HG03469 (cell line): ENCODE data around the gene GIPR.
A peak's percentile ranks its signal among the peaks of the same experiment; 100 is the strongest.
"Not testable (repeated sequence)": the region's sequence is repeated elsewhere in the genome, so short reads cannot be mapped to it uniquely, and the experiment has no call there.

Experiments
- ATAC-seq: cut with Tn5 transposase; IDR thresholded peaks from one replicate; pipeline ENCODE4 v1.9.1; 2021; ENCODE audit warnings: mild to moderate bottlenecking, moderate library complexity, moderate number of reproducible peaks; ENCODE audit not compliant: unreplicated experiment

Gene GIPR

DNA sequence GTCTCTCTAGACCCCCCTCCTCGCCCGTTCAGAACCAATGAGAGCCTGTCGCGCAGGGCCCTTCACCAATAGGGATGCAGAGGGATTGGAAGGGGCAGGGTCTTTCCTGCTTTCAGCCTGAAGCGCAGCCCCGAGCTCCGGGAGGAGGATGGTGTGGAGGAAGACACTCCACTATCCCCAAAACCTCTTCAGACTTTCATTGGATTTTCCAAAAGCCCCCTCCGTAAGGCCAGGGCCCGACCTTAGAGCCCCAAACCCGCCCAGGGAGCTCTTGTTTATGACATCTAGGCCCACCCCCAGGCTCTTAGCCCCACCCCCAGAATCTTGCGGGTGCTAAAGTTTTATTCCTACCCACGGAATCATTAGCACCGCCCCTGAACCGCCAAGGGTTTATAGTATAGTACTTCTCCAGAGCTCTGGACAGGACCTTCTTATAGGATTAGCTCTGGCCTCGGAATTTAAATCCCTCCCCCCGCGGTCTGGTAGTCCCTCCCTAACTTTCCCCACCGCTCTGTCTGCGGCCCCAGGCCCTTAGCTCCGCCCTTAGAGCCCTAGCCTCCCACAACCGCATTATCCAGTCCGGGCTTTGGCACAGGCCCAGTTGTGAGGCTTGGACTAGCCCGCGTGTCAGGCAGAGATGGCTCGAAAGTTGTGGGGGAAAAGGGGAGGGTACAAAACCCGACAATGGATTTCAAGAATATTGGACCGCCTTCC is 22.2 kb upstream of the GIPR start:
- ATAC-seq, result no peak

DNA sequence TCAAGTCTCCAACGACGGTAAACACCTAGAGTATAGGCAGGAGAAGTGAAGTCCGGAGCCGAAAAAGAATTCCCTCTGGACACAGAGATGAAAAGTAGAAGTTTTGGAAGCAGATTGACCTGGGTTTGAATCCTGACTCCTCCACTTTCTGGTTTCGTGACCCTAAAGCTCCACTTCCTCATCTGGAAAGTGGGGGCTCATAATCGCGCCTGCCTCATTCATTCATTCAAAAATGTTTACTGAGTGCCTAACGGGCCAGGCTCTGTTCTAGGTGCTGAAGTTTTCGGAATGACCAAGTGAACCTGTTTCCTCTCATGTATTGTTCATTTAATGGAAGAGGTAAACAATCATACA is 21.7 kb upstream of the GIPR start:
- no peak for ATAC-seq

DNA sequence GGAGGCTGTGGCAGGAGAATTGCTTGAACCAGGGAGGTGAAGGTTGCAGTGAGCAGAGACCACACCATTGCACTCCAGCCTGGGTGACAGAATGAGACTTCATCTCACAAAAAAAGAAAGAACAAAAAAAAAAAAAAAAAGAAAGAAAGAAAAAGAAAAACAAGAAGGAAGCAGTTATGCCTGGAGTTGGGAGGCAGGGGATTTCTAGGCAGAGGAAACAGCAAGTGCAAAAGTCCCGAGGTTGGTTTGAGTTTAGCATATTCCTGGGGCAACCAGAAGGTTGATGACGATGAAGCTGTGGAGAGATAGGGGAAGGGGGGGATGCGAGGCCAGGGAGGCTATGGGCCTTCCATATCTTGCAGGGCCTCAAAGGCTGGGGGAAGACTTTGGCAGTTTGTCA is 17.3 kb upstream of the GIPR start:
- ATAC-seq, result no peak

DNA sequence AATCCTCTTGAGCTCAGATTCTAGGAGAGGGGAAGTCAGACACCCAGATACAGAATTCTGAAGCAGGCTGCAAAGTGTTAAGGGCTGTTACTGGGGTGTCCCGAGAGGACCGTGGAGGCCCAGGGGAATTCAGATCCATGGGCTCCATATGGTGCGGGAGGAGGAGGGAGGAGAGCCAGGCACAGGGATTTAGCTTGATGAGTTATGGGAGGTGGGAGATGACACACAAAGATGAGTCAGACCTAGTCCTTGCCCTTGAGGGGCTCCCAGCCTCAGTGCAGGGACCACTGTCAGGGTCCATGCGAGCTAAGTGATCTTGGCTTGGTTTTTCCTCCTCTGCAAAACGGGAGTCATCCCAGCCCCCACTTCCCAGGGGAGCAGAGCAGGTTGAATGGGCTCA is 14.4 kb upstream of the GIPR start:
- ATAC-seq, result no peak

DNA sequence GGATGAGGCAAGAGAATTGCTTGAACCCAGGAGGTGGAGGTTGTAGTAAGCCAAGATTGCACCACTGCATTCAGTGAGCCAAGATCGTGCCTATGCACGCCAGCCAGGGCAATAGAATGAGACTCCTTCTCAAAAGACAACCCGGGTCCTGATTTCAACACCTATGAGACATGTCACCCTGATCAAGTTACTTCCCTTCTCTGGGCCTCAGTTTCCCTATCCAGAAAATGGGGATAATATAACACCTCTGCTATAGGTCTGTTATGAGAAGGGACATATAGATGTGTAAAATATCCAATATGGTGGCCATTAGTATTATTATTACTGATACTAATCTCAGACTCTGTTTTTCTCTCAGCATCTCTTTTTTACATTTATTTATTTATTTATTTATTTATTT is 12.9 kb upstream of the GIPR start:
- no peak for ATAC-seq

DNA sequence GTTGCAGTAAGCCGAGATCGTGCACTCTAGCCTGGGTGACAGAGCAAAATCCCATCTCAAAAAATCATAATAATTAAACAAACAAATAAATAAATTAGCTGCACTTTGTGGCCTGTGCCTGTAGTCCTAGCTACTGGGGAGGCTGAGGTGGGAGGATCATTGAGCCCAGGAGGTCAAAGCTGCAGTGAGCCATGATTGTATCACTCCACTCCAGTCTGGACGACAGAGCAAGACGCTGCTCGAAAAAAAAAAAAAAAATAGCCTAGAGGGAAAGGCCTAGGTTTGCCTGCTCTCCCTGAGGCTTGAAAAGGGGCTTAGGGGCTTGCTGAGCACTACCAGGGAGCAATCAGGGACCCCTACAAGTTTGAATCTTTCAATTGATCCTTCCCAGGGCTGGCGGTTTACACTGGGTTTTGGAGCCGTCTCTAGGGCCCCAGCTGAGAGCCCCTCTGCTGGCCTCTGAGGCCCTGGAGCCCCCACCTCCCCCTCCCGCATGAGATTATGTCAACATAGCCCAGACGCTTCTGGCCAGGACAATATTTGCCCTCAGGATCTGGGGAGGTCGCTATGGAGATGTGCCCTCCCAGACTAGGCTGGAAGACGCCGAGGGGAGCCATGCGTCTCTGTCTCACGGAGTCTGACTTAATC is 10.4 kb upstream of the GIPR start:
- no peak for ATAC-seq

DNA sequence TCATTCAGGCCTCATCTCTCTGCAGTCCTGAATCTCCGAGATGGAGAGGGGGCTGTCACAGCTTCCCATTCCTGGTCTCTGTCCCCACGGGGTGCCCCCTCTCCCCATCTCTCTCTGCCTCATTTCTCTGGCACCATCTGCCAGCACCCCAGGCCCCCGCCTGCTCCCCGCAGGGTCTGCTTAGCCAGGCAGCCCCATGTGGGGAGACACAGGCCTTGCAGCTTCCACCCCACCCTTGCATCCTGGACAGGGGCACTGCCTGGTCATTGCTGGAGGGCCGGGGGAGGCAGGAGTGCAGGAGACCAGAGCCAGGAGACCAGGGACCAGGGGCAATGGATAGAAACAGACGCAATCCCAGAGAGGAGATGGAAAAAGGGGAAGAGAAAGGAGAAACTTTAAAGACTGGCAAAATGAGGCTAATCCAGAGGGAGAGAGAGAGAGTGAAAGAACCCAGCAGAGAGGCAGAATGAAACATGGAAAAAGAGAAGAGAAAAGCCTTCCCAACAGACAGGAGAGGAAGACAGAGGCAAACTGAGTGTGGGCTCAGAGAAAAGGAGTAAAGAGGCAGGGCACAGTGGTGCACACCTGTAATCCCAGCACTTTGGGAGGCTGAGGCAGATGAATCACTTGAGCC is 8.8 kb upstream of the GIPR start:
- no peak for ATAC-seq

DNA sequence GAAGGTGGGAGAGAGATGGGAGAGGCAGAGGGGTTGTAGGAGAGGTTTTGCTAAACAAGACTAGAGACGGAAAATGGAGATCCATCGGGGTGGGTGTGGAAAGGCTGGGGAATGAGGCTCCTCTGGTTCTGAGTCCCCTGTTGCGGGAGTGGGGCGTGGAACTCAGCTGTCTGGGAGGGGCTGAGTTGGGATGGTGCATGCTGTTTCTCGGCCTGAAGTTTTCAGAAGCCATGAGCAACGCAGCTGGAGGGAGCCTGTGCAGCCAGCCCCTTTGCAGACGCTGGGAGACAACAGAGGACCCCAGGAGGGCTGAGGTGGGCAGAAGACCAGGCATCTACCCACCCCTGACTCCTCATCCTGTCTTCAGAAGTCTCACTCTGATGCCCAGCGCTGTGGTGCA is 7.4 kb upstream of the GIPR start:
- ATAC-seq, result no peak

DNA sequence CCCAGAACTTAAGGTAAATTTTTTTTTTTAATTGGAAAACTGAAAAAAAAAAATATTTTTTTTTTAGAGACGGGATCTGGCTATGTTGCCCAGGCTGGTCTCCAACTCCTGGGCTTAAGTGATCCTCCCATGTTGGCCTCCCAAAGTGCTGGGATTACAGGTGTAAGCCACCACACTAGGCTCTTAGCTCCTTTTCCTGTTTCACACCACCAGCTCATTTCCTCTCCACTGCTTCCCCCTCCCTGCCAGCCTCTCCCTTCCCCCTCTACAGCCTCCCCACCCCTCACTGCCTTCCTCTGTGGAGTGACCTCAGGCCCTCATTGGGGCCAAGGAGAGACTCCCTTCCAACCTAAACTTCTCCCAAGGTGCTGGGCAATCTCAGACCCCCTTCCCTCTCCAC is 4.2 kb upstream of the GIPR start:
- ATAC-seq, result no peak

DNA sequence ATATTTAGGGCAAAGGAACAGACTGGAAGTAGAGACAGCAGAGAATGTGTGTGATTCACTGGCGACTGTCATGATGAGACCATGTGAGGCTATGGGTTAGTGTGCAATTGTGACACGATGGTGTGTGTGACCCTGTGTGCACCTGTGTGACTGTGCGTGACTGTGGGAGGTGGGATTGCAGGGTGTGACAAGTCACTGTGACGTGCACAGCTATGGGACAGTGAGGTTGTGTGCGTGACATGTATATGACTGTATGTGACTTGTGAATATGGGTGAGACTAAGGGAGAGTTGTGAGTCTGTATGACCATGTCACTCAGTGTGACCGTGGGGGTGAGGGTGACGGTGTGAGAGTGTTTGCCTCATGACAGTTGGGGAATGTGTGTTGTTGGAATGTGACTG is 3.4 kb upstream of the GIPR start:
- no peak for ATAC-seq

DNA sequence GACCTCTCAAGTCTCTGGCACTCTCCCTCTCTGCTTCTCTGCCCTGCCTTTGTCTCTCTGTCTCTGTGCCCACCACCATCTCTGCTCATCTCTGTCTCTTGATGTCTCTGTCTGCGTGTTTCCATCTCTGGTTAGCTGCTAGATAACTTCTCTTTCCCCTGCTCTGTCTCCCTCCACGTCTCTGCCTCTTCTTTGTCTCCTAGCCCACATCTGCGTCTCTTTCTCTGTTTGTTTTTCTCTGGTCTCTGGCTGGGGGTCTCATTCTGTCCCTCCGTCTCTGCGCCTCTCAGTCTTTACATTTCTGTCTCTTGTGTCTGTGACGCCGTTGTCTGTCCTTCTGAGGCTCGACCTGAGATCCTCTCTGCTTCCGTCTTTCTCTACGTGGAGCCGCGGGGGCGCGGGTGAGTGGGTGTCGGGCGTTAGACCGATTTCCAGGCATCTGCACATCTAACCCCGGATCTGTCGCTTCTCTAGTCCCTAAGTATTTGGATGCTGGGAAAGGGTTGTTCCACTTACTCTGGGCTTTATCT is 386 bp downstream of the GIPR start:
- no peak for ATAC-seq

DNA sequence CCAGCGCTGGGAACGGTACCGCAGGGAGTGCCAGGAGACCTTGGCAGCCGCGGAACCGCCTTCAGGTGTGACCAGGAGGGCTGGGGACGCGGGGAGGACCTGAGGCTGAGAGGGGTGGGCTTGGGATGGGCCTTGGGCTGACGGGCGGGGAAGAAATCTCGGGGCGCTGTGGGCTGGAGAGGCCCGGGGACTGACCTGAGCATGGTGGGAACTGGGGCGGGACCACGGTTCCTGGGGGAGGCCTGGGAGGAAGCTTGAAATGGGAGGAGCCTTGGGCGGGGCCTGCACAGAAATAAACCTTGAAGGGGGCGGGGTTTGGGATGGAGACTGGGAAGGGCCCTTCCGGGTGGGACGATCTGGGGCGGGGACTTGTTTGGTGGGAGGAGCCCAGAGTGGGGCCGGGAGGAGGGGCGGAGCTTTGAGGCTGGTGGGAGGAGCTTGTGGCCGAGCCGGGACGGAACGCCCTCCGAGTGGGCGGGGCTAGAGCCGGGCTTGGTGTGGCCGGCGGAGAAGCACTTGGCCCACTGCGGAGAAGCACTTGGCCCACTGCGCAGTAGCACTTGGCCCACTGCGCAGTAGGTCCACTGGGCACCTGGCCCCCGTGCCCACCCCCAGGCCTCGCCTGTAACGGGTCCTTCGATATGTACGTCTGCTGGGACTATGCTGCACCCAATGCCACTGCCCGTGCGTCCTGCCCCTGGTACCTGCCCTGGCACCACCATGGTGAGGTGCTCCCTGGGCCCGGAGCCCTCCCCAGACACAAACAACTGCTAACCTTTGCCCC is 2.8 kb downstream of the GIPR start:
- no peak for ATAC-seq

DNA sequence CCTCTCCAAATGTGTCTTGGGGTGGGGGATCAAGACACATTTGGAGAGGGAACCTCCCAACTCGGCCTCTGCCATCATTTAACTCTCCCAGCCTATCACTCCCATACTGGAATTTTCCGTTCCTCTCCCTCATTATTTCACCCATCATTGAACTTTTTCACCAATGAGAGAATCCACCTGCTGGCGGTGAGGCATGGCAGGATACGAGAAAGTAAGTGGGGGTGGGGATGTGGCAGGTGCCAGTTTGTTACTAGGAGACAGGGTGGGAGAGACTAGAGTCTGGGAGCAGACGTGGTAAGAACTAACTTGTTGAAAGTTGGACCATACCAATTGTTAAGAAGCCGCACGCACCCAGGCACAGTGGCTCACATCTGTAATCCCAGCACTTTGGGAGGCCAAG is 6.9 kb downstream of the GIPR start:
- no peak for ATAC-seq

DNA sequence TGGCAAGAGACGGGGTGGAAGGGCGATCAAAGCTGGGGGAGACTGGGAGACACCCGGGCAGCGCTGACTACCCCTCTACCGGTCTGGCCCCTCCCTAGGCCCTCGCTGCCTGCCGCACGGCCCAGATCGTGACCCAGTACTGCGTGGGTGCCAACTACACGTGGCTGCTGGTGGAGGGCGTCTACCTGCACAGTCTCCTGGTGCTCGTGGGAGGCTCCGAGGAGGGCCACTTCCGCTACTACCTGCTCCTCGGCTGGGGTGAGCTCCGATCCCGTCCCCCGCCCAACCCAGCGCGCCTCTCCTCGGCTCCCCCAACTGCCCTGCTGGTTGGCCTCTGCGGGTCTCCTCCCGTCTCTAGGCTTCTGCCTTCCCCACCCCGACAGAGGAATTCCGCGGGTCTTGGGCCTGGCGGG is 8.8 kb downstream of the GIPR start:
- no peak for ATAC-seq

DNA sequence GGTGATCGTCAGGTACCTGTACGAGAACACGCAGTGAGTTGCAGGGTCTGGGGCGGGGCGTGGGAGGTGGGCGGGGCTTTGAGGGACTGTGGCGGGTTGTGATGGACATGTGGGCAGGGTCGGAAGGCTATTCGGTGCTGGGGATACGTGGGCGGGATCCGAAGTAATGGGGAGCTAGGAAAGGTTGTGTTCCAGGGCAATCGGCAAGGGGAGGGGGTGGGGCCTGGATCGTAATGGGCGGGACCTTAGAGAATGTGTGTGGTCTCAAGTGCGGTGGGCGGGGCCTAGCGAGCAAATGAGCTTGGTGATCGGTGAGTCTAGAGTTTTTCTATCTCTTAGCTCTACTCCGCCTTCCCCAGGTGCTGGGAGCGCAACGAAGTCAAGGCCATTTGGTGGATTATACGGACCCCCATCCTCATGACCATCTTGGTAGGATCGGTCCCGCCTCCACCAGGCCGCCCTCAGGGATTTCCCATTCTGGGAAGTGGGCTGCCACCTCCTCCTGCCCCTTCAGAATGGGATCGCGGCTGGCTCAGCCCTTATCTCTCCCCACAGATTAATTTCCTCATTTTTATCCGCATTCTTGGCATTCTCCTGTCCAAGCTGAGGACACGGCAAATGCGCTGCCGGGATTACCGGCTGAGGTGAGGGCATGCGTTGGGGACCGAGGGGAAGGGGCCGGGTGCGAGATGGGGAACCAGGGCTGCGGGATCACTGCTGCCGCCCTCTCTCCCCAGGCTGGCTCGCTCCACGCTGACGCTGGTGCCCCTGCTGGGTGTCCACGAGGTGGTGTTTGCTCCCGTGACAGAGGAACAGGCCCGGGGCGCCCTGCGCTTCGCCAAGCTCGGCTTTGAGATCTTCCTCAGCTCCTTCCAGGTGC is 9.6 kb downstream of the GIPR start:
- ATAC-seq, result no peak

DNA sequence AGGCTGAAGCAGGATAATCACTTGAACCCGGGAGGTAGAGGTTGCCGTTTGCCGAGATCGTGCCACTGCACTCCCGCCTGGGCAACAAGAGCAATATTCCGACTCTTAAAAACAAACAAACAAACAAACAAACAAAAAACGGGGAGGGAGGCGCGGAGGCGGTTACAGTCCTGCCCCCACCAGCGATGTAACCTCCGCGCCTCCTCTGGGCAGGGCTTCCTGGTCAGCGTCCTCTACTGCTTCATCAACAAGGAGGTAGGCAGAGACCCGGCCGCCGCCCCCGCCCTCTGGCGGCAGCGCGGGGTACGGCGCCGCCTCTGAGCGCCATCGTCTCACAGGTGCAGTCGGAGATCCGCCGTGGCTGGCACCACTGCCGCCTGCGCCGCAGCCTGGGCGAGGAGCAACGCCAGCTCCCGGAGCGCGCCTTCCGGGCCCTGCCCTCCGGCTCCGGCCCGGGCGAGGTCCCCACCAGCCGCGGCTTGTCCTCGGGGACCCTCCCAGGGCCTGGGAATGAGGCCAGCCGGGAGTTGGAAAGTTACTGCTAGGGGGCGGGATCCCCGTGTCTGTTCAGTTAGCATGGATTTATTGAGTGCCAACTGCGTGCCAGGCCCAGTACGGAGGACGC is 13.5 kb downstream of the GIPR start:
- peak; percentile 51 for ATAC-seq

DNA sequence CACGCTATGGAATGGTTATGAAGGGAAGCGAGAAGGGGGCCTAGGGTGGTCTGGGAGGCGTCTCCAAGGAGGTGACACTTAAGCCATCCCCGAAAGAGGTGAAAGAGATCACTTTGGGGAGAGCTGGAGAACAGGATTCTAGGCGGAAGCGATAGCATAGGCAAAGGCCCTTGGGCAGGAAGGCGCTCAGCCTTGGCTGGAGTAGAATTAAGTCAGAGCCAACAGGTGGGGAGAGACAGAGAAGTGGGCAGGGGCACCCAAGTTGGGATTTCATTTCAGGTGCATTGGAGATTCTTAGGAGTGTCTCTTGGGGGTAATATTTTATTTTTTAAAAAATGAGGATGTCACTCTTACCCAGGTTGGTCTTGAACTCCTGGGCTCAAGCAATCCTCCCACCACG is 14.1 kb downstream of the GIPR start:
- ATAC-seq, result no peak

DNA sequence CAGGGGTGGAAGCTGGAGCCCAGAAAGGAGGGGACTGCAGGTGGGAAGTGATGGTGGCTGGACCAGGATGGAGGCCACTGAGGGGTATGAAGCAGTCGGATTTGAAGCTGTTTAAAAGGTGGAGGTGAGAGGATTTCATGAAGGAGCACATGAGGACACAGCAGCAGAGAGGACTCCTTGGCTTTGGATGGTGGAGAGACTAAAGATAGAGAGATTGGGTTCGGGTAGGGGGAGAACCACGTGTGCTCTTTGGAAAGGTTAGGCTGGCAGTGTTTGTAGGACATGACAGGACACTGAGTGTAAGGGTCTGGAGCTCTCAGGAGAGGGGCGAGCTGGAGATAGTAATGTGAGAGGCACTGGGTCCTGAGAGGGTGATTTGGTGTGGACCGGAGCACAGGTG is 14.9 kb downstream of the GIPR start:
- no peak for ATAC-seq

DNA sequence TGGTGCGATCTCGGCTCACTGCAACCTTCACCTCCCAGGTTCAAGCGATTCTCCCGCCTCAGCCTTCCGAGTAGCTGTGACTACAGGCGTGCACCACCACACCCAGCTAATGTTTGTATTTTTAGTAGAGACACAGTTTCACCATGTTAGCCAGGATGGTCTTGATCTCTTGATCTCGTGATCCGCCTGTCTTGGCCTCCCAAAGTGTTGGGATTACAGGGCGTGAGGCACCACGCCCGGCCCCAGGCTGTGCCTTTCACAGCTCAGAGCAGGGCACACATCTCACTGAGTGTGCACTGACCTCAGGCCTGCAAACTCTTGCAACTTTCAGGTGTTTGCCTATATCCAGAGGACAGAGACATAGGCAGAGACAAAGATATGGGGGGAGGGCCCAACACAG is 17.0 kb downstream of the GIPR start:
- ATAC-seq, result not testable (repeated sequence)

DNA sequence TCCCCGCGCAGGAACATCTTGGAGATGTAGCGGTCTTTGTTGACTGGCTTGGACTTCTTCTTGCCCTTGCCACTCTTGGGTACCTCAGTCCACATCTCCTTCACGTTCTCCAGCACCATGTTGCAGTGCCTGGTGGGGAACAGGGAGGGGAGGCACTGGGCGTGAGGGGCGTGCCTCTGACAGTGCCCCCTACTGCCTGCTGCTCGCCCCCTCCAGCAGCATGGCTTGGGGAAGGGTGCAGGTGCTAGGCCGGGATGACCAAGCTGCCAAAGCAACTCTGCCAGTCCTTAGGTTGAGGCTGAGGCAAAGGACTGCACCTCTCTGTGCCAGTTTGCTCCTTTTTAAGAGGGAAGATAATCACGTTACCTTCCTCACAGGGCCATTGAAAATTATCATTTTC is 19.6 kb downstream of the GIPR start:
- ATAC-seq, result no peak
